GM19023 (cell line): ENCODE results near the gene ARHGAP15.

Source experiments
- ATAC-seq: cut with Tn5 transposase; IDR thresholded peaks from one replicate; pipeline ENCODE4 v1.9.1; 2021; ENCODE audit warnings: mild to moderate bottlenecking, moderate library complexity; ENCODE audit not compliant: unreplicated experiment

ARHGAP15 gene

DNA sequence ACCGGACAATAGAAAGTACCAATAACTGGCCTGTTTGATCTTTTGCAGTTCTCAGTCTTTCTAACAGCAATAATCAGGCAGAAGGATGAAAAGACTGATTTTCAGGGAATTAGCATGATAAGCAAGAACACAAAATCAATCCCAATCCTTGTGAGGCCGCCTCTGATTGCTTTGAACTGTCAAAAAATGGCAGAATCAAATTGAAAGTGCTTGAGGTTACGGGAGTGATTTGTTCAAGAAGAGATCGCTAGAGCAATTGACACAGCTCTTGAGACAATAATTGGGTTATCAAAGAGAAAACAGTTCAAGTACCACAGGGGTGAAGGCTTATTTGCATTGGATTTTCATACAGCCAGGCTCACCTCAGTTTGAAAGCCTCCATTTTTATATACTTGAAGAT lies 663.4 kb downstream of the ARHGAP15 start:
- no peak for ATAC-seq

DNA sequence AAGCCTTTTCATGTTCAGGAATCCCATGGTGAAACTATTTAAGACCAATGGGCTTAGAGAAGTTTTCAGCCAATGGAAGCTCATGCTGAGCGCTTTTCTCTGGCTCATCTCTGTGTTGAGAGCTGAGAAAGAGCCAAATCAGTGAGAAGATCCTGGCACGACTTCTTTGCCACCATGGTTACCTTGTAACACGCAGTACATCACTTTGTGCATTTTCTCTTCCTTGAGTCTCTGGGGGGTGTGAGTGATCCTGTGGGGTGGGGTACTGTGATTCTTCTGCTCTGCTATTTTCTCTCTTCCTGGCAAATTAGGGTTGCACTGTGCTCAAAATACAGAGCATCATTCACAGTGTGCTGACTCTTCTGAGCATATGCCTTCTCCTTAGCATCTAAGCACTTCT lies 664.2 kb downstream of the ARHGAP15 start:
- ATAC-seq: no peak

DNA sequence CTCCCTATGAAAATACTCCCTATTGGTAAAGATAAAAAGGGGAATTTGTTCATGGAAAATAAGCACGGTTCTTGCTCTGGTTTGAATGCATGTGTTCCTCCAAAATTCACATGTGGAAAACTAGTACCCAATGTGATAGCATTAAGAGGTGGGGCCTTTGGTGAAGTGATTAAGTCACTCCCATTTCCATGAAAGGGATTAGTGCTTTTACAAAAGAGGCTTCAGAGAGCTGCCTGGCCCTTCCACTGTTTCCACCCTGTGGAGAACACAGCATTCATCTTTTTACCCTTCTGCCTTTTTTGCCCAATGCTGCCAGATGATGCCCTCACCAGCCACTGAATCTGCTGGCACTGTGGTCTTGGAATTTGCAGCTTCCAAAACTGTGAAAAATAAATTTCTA lies 666.8 kb downstream of the ARHGAP15 start:
- no peak for ATAC-seq

DNA sequence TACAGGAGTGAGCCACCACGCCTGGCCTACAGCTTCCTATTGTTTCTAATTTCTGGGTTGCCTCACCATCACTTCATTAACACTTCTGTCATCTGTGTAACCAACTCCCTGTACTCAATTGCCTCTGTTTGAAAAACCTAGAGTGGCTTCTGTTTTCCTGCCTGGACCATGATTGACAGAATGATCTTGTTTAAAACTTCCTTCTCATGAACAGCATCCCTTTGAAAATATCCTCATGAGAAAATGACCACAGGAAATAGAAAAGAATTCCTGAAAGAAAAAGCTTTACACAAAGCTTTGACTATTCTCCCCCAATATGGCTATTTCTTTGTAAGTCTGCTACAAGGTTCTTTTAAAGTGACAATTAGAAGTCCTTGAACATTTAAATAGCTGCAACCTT lies 672.3 kb downstream of the ARHGAP15 start:
- no peak for ATAC-seq

DNA sequence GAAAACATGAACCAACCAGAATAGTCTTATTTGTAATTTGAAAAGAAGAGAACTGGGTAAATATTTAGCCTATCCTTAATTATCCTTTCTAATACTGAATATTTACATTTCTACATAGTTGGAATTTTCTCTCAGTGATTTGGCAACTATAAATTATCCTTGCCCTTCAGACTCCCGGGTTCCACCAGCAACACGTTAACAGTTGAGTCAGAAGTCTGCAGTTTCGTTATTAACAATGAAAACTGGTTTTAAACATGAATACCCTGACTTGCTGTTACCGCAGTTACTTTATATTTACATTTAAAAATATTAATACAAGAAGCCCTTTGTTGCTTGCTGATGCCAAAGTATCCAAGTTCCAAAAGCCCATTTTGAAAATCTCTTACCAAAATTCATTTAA lies 673.0 kb downstream of the ARHGAP15 start:
- ATAC-seq: peak; percentile 25

DNA sequence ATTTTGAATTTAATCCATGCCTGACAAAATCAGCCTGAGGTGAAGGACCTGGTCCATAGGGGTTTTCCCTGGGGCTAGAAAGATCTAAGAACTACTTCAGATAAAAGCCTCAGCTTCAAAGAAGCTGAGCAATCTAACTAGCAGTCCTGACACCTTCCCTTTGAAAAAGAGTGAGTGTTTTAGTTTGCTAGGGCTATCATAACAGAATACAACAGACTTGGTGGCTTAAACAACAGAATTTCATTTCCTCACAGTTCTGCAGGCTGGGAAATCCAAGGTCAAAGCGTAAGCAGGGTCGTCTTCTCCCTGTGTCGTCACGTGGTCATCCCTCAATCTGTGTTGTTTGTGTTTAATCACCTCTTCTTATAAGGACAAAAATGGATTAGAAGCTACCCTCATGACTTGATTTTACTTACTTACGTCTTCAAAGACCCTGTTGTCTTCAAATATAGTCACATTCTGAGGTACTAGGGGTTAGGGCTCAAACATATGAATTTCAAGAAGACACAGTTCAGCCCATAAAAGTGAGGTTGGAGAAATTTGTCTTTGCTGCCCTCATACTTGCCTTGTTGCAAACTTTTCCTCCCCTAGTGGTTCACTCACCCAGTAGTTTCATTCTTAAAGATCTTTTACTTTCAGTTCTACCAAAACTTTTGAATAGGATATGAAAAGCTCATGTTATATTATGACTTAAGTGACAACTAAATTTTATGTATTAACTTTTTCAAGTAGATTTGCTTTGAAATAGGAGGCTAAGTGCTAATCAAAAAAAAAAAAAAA lies 673.8 kb downstream of the ARHGAP15 start:
- peak; percentile 70 for ATAC-seq

DNA sequence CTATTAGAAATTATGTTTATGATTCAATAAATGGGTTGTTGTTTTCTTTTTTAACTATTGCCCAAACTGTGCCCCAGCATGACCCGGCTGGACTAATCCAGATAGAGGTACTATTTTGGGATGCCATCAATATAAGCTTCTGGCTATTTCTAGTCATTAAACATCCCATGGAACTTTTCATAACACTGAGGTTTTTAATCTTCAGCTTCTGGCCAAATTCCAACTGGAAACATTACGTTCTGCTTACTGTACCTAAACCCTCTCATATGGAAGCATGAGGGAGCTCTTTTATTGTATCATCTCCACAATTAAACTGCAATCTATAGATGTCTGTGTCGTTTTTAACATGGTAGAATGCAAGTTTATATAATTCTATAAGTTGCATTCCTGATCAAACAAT lies 674.7 kb downstream of the ARHGAP15 start:
- ATAC-seq: no peak

DNA sequence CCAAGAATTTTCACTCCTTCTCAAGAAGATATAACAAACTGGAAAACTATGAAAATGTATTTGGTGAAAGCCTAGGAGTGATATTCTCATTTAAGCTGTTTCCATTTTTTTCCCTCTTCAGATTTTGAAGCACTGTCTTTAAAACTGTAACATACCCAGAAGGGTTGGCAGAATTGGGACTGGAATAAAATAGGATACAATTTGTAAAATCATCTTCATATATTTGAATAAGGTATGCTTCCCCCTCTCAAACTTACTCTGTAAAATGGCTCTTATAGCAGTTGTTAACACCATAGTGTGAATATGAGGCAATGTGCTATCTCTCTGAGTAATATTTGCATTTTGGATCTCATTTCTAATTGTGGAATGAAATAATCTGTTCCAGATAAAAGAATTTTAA lies 676.4 kb downstream of the ARHGAP15 start:
- ATAC-seq: no peak

DNA sequence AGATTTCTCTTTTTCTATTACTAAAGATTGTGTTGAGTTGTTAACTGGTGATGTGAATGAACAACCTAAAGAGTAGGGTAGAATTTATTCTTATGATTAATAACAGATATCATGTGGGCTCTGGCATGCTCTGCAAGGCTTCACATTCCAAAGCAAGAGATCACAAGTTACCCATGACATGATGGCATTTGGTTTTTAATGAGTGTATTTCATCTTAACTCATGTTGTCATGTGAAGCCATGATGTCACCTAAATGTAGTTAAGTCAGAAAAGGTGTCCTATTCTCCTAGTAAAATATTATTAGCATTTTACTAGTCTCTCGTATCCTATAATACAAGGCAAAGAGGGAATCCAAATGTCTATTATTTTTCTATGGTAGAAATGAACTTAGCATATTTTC lies 678.0 kb downstream of the ARHGAP15 start:
- no peak for ATAC-seq

DNA sequence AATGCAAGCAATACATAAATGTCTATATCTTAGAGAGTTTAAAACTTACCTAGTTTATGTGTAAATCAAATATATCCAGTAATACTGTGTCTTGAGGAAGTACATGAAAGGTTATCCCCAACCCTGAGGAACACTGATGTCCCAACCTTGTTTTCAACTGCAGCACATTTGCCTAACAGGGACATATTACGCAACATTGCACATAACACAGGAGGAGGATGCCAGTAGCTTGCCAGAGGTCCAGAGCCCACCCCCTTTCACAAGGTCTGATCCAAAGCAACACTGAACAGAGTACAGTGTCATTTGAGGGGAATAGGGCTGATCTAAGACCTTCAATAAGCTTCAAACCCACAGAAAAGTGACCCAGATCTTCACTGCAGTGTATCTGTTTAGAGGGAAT lies 678.5 kb downstream of the ARHGAP15 start:
- no peak for ATAC-seq

DNA sequence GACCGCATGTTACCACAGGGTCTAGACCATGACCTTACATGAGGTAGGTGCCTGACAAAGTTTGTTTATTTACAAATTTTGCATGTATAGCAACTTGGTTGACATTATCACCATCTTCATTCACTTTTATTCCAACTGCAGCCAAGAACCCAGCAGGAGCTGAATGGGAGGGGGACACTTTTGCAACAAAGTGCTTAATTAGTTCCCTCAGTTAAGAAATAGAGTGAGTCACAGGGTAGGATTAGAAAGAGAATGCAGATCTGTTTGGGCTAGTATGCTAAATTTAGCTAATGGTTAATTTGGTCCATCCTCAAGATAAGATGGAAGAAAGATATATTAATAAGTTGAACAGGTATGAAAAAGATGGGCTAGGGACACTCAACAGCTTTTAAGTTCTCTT lies 678.9 kb downstream of the ARHGAP15 start:
- ATAC-seq: no peak

DNA sequence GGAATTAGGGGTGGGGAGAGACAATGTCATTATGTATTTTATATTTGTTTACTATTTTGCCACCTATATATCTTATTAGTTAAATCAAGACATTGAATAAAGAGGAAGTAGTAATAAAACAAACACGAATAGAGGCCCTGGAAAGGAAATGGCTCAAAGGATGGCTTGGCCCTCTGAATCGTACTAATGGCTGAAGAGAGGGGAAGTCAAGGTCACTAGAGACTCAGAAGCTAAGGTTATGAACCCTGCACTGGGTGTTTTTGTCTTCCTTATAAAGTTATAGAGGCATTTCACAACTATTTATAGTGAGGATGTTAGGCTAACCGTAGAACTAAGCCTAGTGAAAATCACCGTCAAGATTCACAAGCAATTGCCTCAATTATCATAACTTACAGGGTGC lies 685.9 kb downstream of the ARHGAP15 start:
- no peak for ATAC-seq

DNA sequence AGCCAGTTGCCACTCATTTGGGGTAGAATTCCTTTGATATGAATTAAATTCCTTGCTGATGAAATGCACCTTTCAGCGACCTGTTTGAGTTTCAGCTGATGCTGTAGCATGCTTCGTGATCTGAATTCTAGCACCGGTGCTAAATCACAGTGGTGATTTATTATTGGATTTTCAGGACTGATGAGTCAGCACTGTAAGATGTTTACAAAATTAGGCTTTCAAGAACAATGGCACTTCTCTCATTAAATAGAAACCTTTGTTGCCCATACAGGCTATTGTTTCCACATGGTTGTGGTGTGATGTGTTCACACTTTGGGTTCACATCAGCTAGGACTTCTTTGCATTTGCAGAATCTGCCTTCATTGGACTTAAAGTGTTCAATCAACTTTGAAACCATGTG lies 687.7 kb downstream of the ARHGAP15 start:
- ATAC-seq: no peak
